Central memory CD4-positive, alpha-beta T cell (primary cell): ENCODE measurements around the gene TOR1AIP1.
A peak's percentile ranks its signal among the peaks of the same experiment; 100 is the strongest.
"Not testable (repeated sequence)": the region's sequence is repeated elsewhere in the genome, so short reads cannot be mapped to it uniquely, and the experiment has no call there.

ENCODE experiments used
- DNase-seq: peaks from one replicate; pipeline ENCODE4 v3.0.0; 2022
- total RNA-seq, 3 experiments: gene quantifications; one replicate each; lab custom pipeline; 2026; lab: John Stamatoyannopoulos, UW

The TOR1AIP1 gene
- total RNA-seq: 99.9 to 139 (median 104) reads per million in 3 experiments

GRCh38 chr1:179882253-179883039 is at the start of gene TOR1AIP1:
TSS of gene TOR1AIP1 (plus strand) at chr1:179882285. CDS start at chr1:179882503, 218 bp downstream.
- DNase-seq: peak; percentile 98

- DNase-seq: not testable (repeated sequence)
Measured at GRCh38 chr1:179836686-179837445, 45.2 kb upstream of the TOR1AIP1 start.

- no peak for DNase-seq
Measured at GRCh38 chr1:179840107-179840506, 42.0 kb upstream of the TOR1AIP1 start.

- DNase-seq: no peak
Measured at GRCh38 chr1:179848233-179848632, 33.9 kb upstream of the TOR1AIP1 start.

GRCh38 chr1:179853102-179853501 is 29.0 kb upstream of the TOR1AIP1 start:
- DNase-seq: no peak

- DNase-seq: not testable (repeated sequence)
Measured at GRCh38 chr1:179855831-179856230, 26.3 kb upstream of the TOR1AIP1 start.

GRCh38 chr1:179856296-179856695 is 25.8 kb upstream of the TOR1AIP1 start:
- no peak for DNase-seq

GRCh38 chr1:179857009-179857408 is 25.1 kb upstream of the TOR1AIP1 start:
- no peak for DNase-seq

- no peak for DNase-seq
Measured at GRCh38 chr1:179860652-179861051, 21.4 kb upstream of the TOR1AIP1 start.

GRCh38 chr1:179865377-179865776 is 16.7 kb upstream of the TOR1AIP1 start:
- no peak for DNase-seq

GRCh38 chr1:179866616-179867015 is 15.5 kb upstream of the TOR1AIP1 start:
- no peak for DNase-seq

GRCh38 chr1:179867493-179868330 is 14.4 kb upstream of the TOR1AIP1 start:
- DNase-seq: peak; percentile 36

- no peak for DNase-seq
Measured at GRCh38 chr1:179870870-179871269, 11.2 kb upstream of the TOR1AIP1 start.

- no peak for DNase-seq
Measured at GRCh38 chr1:179871940-179872339, 10.1 kb upstream of the TOR1AIP1 start.

GRCh38 chr1:179872558-179872957 is 9.5 kb upstream of the TOR1AIP1 start:
- DNase-seq: no peak

- no peak for DNase-seq
Measured at GRCh38 chr1:179873438-179873851, 8.6 kb upstream of the TOR1AIP1 start.

- DNase-seq: no peak
Measured at GRCh38 chr1:179875596-179876299, 6.3 kb upstream of the TOR1AIP1 start.

GRCh38 chr1:179876300-179876715 is 5.8 kb upstream of the TOR1AIP1 start:
- no peak for DNase-seq

- peak; percentile 78 for DNase-seq
Measured at GRCh38 chr1:179877586-179878265, 4.4 kb upstream of the TOR1AIP1 start, which contains the start of gene TOR1AIP2. TSS of gene TOR1AIP2 (minus strand) at chr1:179877803. CDS start at chr1:179852665, 25,138 bp downstream.

GRCh38 chr1:179879797-179880196 is 2.3 kb upstream of the TOR1AIP1 start:
- DNase-seq: no peak

- no peak for DNase-seq
Measured at GRCh38 chr1:179881642-179882252, 338 bp upstream of the TOR1AIP1 start.
